HUES6 (cell line): ENCODE data around the gene BPI.

Experiments
- H3K27ac ChIP-seq: 2 replicates; pipeline ENCODE4 v1.7.0; 2013; ENCODE audit warnings: low read depth, mild to moderate bottlenecking, low read length, inconsistent platforms
- H3K27me3 ChIP-seq: 2 replicates; pipeline ENCODE4 v1.6.1; 2013; ENCODE audit warnings: low read length; ENCODE audit not compliant: control insufficient read depth, insufficient read depth
- H3K36me3 ChIP-seq: 2 replicates; pipeline ENCODE4 v1.6.1; 2013; ENCODE audit warnings: low read length; ENCODE audit not compliant: control insufficient read depth, insufficient read depth
- H3K4me1 ChIP-seq: 2 replicates; pipeline ENCODE4 v1.6.1; 2013; ENCODE audit warnings: low read length; ENCODE audit not compliant: control insufficient read depth, insufficient read depth
- H3K4me3 ChIP-seq: 2 replicates; pipeline ENCODE4 v1.5.1; 2013; ENCODE audit warnings: low read depth, low read length
- H3K9ac ChIP-seq: one replicate; pipeline ENCODE4 v1.6.1; 2013; ENCODE audit warnings: mild to moderate bottlenecking, low read length
- H3K9me3 ChIP-seq: 2 replicates; pipeline ENCODE4 v1.6.1; 2013; ENCODE audit warnings: low read depth, low read length; ENCODE audit not compliant: control insufficient read depth, insufficient read depth

BPI gene

GRCh38 chr20:38293491-38294065 is 10.4 kb upstream of the BPI start:
- Histone ChIP-seq H3K27ac (no peak overlapping the region), H3K27me3 (no peaks in the 10 kb centered on the region), H3K36me3 (no peaks in the 10 kb centered on the region), H3K9ac (no peak overlapping the region), H3K4me3 (no peak overlapping the region), H3K9me3 (no peaks in the 10 kb centered on the region), H3K4me1 (no peaks in the 10 kb centered on the region)

GRCh38 chr20:38294076-38294591 is 9.8 kb upstream of the BPI start:
- Histone ChIP-seq H3K36me3 (no peaks in the 10 kb centered on the region), H3K9ac (no peak overlapping the region), H3K27ac (no peak overlapping the region), H3K9me3 (no peaks in the 10 kb centered on the region), H3K4me3 (no peak overlapping the region), H3K4me1 (no peaks in the 10 kb centered on the region), H3K27me3 (no peaks in the 10 kb centered on the region)

GRCh38 chr20:38295811-38296210 is 8.1 kb upstream of the BPI start:
- Histone ChIP-seq H3K9me3 (no peaks in the 10 kb centered on the region), H3K27me3 (no peaks in the 10 kb centered on the region), H3K27ac (no peak overlapping the region), H3K4me3 (no peak overlapping the region), H3K4me1 (peaks cover 9% of the 10 kb centered on the region), H3K36me3 (no peaks in the 10 kb centered on the region), H3K9ac (no peak overlapping the region)

- Histone ChIP-seq H3K27me3 (no peaks in the 10 kb centered on the region), H3K4me3 (no peak overlapping the region), H3K27ac (no peak overlapping the region), H3K4me1 (peaks cover 9% of the 10 kb centered on the region), H3K9ac (no peak overlapping the region), H3K36me3 (no peaks in the 10 kb centered on the region), H3K9me3 (no peaks in the 10 kb centered on the region)
Measured at GRCh38 chr20:38296433-38296832, 7.5 kb upstream of the BPI start.

GRCh38 chr20:38297916-38298674 is 5.9 kb upstream of the BPI start:
- Histone ChIP-seq H3K27me3 (no peaks in the 10 kb centered on the region; the same call in 1 of the 2 replicates), H3K9me3 (no peaks in the 10 kb centered on the region), H3K9ac (no peak overlapping the region), H3K4me3 (no peak overlapping the region), H3K27ac (no peak overlapping the region), H3K4me1 (peaks cover 9% of the 10 kb centered on the region), H3K36me3 (no peaks in the 10 kb centered on the region)

- H3K27ac ChIP-seq, result no peak overlapping the region
- H3K9ac ChIP-seq, result no peak overlapping the region
- no peaks in the 10 kb centered on the region for H3K9me3 ChIP-seq
Measured at GRCh38 chr20:38298768-38299288, 5.1 kb upstream of the BPI start.

GRCh38 chr20:38299963-38300362 is 4.0 kb upstream of the BPI start:
- peaks cover 9% of the 10 kb centered on the region for H3K4me1 ChIP-seq
- H3K27me3 ChIP-seq, result no peaks in the 10 kb centered on the region; the same call in 1 of the 2 replicates
- H3K9me3 ChIP-seq, result no peaks in the 10 kb centered on the region
- no peak overlapping the region for H3K27ac ChIP-seq
- no peaks in the 10 kb centered on the region for H3K36me3 ChIP-seq
- no peak overlapping the region for H3K4me3 ChIP-seq
- H3K9ac ChIP-seq, result no peak overlapping the region

More at GRCh38 chr20:38298768-38299288, 5.1 kb upstream of the BPI start:
- Histone ChIP-seq H3K4me1 (peaks cover 9% of the 10 kb centered on the region), H3K36me3 (no peaks in the 10 kb centered on the region), H3K27me3 (no peaks in the 10 kb centered on the region; the same call in 1 of the 2 replicates), H3K4me3 (no peak overlapping the region)

GRCh38 chr20:38300438-38300837 is 3.5 kb upstream of the BPI start:
- Histone ChIP-seq H3K9ac (no peak overlapping the region), H3K4me1 (peaks cover 9% of the 10 kb centered on the region), H3K27ac (no peak overlapping the region), H3K4me3 (no peak overlapping the region), H3K27me3 (no peaks in the 10 kb centered on the region; the same call in 1 of the 2 replicates), H3K36me3 (no peaks in the 10 kb centered on the region), H3K9me3 (no peaks in the 10 kb centered on the region)

- Histone ChIP-seq H3K4me3 (no peak overlapping the region), H3K9ac (no peak overlapping the region), H3K27ac (no peak overlapping the region), H3K9me3 (no peaks in the 10 kb centered on the region), H3K27me3 (no peaks in the 10 kb centered on the region; the same call in 1 of the 2 replicates), H3K4me1 (peaks cover 9% of the 10 kb centered on the region), H3K36me3 (no peaks in the 10 kb centered on the region)
Measured at GRCh38 chr20:38301309-38301708, 2.6 kb upstream of the BPI start.

GRCh38 chr20:38302786-38303185 is 1.2 kb upstream of the BPI start:
- Histone ChIP-seq H3K27ac (no peak overlapping the region), H3K9ac (no peak overlapping the region), H3K9me3 (no peaks in the 10 kb centered on the region), H3K4me3 (no peak overlapping the region), H3K36me3 (no peaks in the 10 kb centered on the region), H3K27me3 (no peaks in the 10 kb centered on the region; the same call in 1 of the 2 replicates), H3K4me1 (peaks cover 9% of the 10 kb centered on the region)

- Histone ChIP-seq H3K27me3 (no peaks in the 10 kb centered on the region; the same call in 1 of the 2 replicates), H3K4me3 (no peak overlapping the region), H3K4me1 (peaks cover 4% of the 10 kb centered on the region), H3K27ac (no peak overlapping the region), H3K36me3 (no peaks in the 10 kb centered on the region), H3K9me3 (0 out of 2 replicates have a peak, but pooled peaks cover 5% of the 10 kb centered on the region), H3K9ac (no peak overlapping the region)
Measured at GRCh38 chr20:38304845-38305447, 990 bp downstream of the BPI start.
